Upper lobe of right lung (tissue), 1 donor: ENCODE data around the gene GEMIN4. TPM values are rescaled to one million over a fixed set of nuclear protein-coding genes. Genes with fewer than 3 reads are reported as not detected.

Source experiments
- ATAC-seq: fragments of 200-7000 bp; cut with Tn5 transposase; one replicate; pipeline ENCODE4 v1.9.1; 2020; ENCODE audit warnings: mild to moderate bottlenecking, moderate library complexity
- DNase-seq: peaks from one replicate; pipeline ENCODE4 v3.0.0-alpha.2; 2020
- H3K27ac ChIP-seq: fragments of 200-600 bp; one replicate; pipeline ENCODE4 v1.8.0; 2022
- H3K27me3 ChIP-seq: fragments of 200-600 bp; one replicate; pipeline ENCODE4 v1.8.0; 2022; ENCODE audit warnings: mild to moderate bottlenecking
- H3K36me3 ChIP-seq: fragments of 200-600 bp; one replicate; pipeline ENCODE4 v1.8.0; 2022
- H3K4me1 ChIP-seq: fragments of 200-600 bp; one replicate; pipeline ENCODE4 v1.8.0; 2022
- H3K4me3 ChIP-seq: fragments of 200-600 bp; one replicate; pipeline ENCODE4 v1.8.0; 2022; ENCODE audit warnings: mild to moderate bottlenecking
- H3K9me3 ChIP-seq: fragments of 200-600 bp; one replicate; pipeline ENCODE4 v1.8.0; 2022
- intact Hi-C: fragments of 100-400 bp; cut with DNase I; formaldehyde crosslinking; loops from one replicate; pipeline ENCODE4 v1.11.0; 2022
- total RNA-seq: library from RNA; stranded (reverse); fragmentation: NEBNext Ultra II Directional; extraction: Animal tissue kit (Norgen Biotek cat#: 25700); gene quantifications from one replicate; pipeline ENCODE4 v1.2.1, GENCODE V29; 2021
- TF ChIP-seq, protein P1 (sequence below): fragments of 200-600 bp; IDR thresholded peaks from one replicate; pipeline ENCODE4 v1.8.0; 2022; ENCODE audit warnings: antibody characterized with exemption
- donor health status: DM: no; HTN: yes; CAD: no; lungs with severe emphysema.

Gene GEMIN4
- total RNA-seq, 1 donor from 2014 or later, result 23.0 TPM

DNA sequence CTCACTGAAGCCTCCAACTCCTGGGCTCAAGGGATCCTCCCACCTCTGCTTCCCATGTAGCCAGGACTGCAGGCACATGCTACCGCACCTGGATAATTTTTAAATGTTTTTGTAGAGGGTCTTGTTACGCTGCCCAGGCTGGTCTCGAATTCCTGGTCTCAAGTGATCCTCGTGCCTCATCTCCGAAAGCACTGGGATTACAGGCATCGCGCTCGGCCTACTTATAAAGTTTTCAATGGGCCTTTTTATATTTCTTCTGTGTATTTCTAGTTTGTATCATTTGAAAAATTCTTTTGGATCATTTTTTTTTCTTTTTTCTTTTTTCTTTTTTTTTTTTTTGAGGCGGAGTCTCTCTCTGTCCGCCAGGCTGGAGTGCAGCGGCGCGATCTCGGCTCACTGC, 27.0 kb downstream of the GEMIN4 start:
- TF ChIP-seq, protein P1, sequence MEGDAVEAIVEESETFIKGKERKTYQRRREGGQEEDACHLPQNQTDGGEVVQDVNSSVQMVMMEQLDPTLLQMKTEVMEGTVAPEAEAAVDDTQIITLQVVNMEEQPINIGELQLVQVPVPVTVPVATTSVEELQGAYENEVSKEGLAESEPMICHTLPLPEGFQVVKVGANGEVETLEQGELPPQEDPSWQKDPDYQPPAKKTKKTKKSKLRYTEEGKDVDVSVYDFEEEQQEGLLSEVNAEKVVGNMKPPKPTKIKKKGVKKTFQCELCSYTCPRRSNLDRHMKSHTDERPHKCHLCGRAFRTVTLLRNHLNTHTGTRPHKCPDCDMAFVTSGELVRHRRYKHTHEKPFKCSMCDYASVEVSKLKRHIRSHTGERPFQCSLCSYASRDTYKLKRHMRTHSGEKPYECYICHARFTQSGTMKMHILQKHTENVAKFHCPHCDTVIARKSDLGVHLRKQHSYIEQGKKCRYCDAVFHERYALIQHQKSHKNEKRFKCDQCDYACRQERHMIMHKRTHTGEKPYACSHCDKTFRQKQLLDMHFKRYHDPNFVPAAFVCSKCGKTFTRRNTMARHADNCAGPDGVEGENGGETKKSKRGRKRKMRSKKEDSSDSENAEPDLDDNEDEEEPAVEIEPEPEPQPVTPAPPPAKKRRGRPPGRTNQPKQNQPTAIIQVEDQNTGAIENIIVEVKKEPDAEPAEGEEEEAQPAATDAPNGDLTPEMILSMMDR, result no peak
- Histone ChIP-seq H3K4me3 (no peak overlapping the region), H3K36me3 (no peaks in the 10 kb centered on the region), H3K27ac (no peak overlapping the region), H3K9me3 (no peaks in the 10 kb centered on the region), H3K27me3 (no peaks in the 10 kb centered on the region), H3K4me1 (no peaks in the 10 kb centered on the region)
- intact Hi-C loops, result no loop called here
- ATAC-seq (no peak), DNase-seq (no peak)

- H3K27ac ChIP-seq, result no peak overlapping the region
- no peaks in the 10 kb centered on the region for H3K9me3 ChIP-seq
- TF ChIP-seq, protein P1, result no peak
- ATAC-seq, result no peak
- H3K4me3 ChIP-seq, result no peak overlapping the region
- no peak for DNase-seq
- H3K36me3 ChIP-seq, result no peaks in the 10 kb centered on the region
- intact Hi-C loops, result no loop called here
- H3K27me3 ChIP-seq, result no peaks in the 10 kb centered on the region
- no peaks in the 10 kb centered on the region for H3K4me1 ChIP-seq
Measured at GRCh38 chr17:721540-721937, 30.5 kb downstream of the GEMIN4 start.

GRCh38 chr17:720706-721539, 31.1 kb downstream of the GEMIN4 start:
- ATAC-seq, result no peak
- no peaks in the 10 kb centered on the region for H3K9me3 ChIP-seq
- no peaks in the 10 kb centered on the region for H3K36me3 ChIP-seq
- DNase-seq, result no peak
- no peaks in the 10 kb centered on the region for H3K27me3 ChIP-seq
- no peak overlapping the region for H3K27ac ChIP-seq
- TF ChIP-seq, protein P1, result no peak
- intact Hi-C loops, result no loop called here
- no peak overlapping the region for H3K4me3 ChIP-seq
- no peaks in the 10 kb centered on the region for H3K4me1 ChIP-seq

DNA sequence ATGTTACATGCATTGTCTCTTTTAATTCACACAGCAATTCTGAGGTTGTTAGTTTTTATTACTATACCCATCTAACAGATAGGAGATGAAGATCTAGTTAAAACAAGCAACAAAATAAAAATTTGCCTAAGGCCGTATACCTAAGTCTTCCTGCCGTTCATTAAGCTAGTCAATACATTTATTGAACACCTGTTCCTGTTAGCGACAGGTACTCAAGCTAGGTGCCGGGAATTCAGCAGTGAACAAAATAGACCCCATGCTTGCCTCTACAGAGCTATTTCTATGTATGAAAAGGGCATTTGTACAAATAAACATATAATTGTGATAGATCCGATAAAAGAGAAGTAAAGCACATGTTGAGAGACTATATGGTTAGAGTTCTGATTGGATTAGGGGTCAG, 34.0 kb downstream of the GEMIN4 start:
- DNase-seq (no peak), ATAC-seq (no peak)
- intact Hi-C loops, result no loop called here
- no peaks in the 10 kb centered on the region for H3K9me3 ChIP-seq
- H3K4me3 ChIP-seq, result no peak overlapping the region
- H3K4me1 ChIP-seq, result peaks cover 13% of the 10 kb centered on the region
- no peaks in the 10 kb centered on the region for H3K27me3 ChIP-seq
- no peaks in the 10 kb centered on the region for H3K36me3 ChIP-seq
- no peak overlapping the region for H3K27ac ChIP-seq
- TF ChIP-seq, protein P1, result no peak

- peaks cover 5% of the 10 kb centered on the region for H3K4me1 ChIP-seq
- intact Hi-C loops, result no loop called here
- no peak for DNase-seq
- ATAC-seq, result no peak
- TF ChIP-seq, protein P1, result no peak
- H3K4me3 ChIP-seq, result no peak overlapping the region
- no peaks in the 10 kb centered on the region for H3K27me3 ChIP-seq
- H3K9me3 ChIP-seq, result no peaks in the 10 kb centered on the region
- peaks cover 46% of the 10 kb centered on the region for H3K36me3 ChIP-seq
- H3K27ac ChIP-seq, result no peak overlapping the region
Measured at GRCh38 chr17:708132-708531, 43.9 kb downstream of the GEMIN4 start.
